DMS53 treated with DMSO at 0.1 percent for 48 hours (cell line): ENCODE measurements around the gene PPP1R16B.

Experiments
- DNase-seq: peaks from one replicate; lab custom pipeline; 2025; ENCODE audit not compliant: unreplicated experiment; lab: John Stamatoyannopoulos, UW

PPP1R16B gene

DNA sequence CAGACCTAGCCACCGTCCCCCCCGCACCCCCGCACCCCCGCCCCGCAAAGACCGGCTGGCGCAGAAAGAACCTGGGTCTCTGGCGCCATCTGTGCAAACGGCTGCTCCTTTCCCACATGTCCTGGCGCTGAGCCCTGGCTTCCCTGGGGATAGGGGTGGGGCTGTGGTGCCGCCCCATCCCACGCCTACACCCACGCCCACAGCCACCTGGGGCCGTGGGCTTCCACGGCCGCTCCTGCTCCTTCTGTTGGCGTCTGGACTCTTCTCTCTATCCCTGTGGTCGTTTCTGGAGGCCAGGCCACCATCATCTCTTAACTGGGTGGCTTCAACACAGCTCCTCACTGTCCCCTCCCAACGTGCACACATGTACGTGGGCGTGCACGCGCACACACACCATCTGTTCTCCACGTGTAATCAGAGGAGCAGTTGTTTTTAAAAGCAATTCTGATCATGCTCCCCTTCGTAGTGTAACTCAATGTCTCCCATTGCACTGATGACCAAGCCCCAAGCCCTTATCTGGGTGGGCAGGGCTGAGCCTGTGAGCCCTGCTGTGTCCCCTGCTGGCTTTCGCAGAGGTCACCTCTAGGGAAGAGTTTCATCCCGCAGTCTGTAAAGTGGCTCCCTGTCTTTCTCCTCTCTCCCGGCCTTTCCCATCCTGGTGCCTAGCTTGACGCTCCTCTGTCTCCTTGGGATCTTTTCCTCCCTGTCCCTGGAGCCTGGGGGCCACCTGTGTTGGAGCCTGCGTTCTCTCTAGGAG lies 88.8 kb downstream of the PPP1R16B start:
- no peak for DNase-seq

DNA sequence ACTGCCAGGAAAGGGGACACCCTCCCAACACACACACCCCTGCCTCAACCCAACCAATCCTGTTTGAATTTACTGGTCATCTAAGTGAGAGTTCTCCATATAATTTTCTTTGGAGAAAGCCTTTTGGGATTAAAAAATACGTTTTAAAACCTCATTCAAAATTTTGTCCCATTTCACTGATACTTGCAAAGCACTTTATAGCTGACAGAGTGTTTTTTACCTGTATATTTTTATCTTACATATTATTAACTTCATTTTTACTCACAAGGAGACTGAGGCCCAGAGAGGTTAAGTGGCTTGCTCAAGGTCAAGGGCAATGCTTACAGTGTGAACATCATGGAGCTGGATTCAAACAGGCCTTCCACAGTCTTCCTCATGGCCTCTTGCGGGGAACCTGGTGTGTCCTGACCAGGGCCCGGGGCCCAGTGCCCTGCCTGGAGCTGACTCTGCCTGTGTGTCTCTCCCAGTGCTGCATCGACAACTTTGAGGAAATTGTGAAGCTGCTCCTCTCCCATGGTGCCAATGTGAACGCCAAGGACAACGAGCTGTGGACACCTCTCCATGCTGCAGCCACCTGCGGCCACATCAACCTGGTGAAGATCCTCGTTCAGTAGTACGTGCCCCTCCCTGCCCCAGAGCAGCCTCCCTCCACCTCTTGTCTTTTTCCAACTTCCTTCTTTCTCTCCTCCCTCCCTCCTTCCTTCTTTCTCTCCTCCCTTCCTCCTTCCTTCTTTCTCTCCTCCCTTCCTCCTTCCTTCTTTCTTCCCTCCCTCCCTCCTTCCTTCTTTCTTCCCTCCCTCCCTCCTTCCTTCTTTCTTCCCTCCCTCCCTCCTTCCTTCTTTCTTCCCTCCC lies 89.8 kb downstream of the PPP1R16B start:
- no peak for DNase-seq

DNA sequence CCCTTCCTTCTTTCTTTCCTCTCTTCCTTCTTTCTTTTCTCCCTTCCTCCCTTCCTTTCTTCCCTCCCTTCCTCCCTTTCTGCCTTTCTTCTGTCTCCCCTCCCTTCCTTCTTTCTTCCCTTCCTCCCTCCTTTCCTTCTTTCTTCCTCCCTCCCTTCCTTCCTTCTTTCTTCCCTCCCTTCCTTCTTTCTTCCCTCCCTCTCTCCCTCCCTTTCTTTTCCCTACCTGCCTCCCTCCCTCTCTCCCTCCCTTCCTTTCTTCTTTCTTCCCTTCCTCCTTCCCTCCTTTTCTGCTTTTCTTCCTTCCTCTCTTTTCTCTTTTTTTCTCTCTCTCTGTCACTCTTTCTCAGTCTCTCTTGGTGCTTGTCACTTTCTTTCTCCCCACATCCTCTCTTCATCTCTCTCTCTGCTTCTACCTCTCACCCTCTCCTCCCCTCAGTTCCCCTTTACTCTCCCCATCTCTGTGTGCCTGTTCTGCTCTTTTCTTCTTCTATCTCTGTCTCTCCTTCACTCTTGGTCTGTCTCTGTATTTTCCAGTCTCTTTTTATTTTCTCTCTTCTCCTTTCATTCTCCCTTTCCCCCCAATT lies 90.6 kb downstream of the PPP1R16B start:
- no peak for DNase-seq

DNA sequence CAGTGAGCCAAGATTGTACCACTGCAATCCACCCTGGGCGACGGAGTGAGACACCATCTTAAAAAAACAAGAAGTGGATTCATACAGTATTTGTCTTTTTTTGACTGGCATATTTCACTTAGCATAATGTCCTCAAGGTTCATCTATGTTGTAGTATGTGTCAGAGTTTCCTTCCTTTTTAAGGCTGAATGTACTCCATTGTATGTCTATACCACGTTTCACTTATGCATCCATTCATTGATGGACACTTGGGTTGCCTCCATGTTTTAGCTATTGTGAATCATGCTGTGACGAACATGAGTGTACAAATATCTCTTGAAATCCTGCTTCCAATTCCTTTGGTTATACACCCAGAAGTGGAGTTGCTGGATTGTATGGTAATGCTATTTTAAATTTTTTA lies 91.8 kb downstream of the PPP1R16B start:
- DNase-seq = no peak

DNA sequence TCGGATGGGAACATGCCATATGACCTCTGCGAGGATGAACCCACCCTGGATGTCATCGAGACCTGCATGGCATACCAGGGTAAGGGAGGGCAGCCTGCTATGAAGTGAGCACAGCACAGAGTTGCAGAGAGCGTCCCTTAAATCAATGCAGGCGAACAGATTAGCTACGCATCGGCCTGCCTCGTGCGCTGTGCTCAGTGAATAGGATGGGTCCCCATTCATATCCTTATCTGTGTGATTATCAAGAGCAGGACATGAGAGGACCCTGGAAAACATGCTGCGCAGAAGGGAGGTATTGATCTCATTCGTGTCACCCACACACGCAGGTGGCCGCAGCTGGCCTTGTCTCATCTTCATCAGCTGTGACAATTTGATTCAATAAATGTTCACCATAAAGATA lies 95.1 kb downstream of the PPP1R16B start:
- no peak for DNase-seq

DNA sequence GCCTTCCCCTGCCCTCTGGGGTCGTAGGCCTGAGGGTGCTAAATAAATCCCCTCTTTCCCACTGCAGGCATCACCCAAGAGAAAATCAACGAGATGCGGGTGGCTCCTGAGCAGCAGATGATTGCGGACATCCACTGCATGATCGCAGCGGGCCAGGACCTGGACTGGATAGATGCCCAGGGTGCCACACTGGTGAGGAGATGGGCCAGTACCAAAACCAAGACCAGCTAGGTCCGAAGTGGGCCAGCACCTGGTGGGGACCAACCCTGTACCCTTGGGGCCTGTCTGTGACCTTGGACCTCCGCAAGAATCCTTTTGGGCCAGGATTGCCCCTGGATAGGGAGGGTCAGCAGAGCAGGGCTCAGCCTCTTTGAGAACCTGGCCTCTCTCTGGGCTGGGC lies 97.1 kb downstream of the PPP1R16B start:
- DNase-seq = no peak

DNA sequence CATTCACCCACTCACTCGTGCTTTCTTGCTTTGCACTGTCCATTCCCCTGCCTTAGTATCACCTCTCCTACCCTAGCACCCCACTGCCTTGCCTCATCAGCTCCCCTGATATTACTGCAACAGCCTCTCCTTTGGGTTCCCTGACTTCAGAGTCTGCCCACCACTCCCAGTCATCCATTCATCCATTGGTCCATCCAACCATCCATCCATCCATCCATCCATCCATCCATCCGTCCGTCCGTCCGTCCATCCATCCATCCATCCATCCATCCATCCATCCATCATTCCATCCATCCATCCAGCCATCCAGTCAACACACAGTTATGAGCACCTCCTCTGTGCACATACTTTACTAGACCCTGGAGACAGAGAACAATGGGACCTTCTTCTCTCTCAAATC lies 97.8 kb downstream of the PPP1R16B start:
- no peak for DNase-seq

DNA sequence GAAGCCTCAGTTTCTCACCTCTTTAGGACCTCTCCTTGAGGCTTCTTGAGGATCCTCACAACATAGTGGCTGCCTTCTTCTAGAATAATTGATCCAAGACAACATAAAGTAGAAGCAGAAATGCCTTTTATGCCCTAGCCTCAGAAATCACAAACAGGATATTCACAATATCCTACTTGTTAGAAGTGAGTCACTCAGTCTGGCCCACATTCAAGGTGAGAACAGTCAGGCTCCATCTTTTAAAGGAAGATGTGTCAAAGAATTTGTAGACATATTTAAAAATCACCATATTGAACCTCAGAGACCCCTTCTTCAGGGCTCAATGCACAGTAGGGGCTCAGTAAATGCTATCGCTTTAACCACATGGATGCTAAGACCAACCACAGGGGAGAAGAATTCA lies 99.9 kb downstream of the PPP1R16B start:
- no peak for DNase-seq

DNA sequence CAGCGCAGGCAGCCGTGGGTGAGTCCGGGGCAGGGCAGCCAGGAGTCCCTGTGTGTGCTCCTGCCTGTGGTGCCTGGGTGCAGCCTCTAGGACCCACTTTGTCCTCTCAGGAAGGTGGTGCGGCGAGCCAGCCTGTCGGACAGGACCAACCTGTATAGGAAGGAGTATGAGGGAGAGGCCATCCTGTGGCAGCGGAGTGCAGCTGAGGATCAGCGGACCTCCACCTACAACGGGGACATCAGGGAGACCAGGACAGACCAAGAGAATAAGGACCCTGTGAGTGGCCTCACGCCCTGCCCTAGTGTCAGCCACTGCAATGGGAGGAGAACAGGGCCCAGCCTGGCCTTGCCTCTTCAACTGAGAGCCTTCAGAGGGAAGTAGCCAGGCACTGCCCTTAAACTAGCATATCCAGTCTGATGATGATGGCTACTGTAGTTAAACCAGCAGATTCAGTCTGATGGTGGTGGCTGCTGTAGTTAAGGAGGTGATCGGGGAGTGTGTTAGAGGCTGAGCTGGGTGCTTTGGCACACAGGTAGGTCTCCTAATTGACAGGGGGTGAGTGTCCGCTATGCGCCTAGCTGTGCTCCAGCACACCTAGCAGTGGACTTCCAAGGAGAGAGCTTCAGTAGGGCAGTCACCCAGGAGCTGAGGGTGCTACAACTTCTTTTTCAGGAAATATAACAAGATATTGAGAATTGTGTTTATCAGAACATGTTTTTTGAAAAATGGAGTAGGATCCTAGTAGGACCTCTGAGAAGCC lies 102.6 kb downstream of the PPP1R16B start:
- DNase-seq = no peak

DNA sequence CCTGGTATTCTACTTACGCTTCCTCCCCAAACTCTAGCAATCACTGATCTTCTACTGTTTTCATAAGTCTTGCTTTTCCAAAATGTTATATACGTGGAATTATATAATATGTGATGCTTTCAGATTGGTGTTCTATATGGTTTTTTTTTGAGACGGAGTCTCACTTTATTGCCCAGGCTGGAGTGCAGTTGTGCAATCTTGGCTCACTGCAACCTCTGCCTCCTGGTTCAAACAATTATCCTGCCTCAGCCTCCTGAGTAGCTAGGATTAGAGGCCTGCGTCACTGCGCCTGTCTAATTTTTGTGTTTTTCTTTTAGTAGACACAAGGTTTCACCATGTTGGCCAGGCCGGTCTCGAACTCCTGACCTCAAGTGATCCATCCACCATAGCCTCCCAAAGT lies 109.9 kb downstream of the PPP1R16B start:
- DNase-seq = no peak

DNA sequence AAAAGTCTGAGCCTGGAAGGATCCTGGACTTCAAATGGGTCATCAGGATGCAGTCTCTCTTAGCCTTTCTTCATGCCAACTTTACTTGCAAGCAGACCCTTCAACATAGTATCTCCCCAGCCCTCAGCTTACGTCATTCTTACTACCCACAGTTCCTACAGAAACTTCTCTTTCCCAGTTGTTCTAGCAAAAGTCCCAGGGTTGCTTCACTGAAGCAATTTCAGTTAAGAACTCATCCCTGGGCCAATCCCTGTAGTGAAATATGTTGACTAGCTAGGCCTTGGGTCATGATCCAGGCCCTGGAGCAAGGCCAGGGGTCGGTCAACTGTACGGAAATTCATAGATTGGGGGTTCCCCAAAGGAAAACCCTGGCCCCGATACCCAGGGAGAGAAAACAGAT lies 112.2 kb downstream of the PPP1R16B start:
- no peak for DNase-seq

DNA sequence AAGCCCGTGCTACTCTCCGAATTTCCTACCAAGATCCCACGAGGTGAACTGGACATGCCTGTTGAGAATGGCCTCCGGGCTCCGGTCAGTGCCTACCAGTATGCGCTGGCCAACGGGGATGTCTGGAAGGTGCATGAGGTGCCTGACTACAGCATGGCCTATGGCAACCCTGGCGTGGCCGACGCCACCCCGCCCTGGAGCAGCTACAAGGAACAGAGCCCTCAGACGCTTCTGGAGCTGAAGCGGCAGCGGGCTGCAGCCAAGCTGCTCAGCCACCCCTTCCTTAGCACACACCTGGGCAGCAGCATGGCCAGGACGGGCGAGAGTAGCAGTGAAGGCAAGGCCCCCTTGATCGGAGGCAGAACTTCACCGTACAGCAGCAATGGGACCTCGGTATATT lies 112.7 kb downstream of the PPP1R16B start:
- no peak for DNase-seq

DNA sequence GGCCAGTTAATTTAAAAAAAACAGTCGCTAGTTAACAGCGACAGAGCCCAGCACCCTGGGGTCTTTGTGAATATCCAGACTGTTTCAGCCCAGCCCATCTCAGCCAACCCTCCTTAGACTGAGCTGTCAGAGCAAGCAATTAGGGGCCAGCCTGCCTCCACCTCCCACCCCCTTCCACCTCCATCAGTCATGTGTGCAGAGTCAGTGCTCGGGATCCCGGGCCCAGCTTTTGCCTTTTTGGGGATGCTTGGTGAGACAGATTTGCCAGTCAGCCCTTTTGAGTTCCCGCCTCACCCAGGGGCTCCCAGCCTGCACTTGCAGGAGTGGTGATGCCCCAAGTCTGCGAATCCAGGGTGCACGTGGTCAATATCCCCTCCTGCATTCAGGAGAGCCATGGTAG lies 114.2 kb downstream of the PPP1R16B start:
- no peak for DNase-seq

DNA sequence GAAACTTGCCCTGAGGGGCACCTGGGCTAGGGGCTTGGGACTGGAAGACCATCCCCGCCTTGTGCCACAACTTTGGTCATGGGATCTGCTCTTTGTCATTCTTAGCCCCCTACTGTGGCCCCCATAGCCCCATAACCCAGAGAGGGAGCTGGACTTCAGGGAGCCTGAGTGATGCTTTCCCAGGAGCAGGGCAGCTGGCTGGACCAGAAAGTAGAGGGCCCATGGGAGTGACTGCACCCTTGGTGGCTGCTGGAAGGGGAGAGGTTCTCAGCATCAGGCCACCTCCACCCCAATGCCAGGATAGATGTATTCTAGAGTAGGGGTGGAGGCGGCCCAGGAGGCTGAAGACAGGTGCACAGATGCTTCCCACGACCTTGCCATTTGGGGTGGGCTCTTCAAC lies 114.9 kb downstream of the PPP1R16B start:
- no peak for DNase-seq

DNA sequence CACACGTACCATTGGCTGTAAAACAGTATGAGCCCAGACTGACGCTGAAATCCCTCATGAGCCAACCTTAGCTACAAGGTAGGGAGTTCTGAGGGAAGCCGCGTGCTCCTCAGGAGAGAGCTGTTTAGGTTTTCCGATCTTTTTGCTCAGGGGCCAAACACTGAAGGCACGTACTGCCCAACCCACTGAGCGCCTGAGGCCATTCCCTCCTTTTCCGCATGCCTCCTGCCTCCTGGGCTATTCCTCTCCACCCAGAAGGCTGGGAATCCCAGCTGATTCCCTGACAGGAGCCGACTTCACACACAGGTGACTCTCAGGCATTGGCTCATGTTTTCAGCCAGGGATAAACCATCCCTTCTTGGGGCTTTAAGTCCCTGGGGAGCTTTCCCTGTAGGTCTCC lies 115.4 kb downstream of the PPP1R16B start:
- DNase-seq = no peak

DNA sequence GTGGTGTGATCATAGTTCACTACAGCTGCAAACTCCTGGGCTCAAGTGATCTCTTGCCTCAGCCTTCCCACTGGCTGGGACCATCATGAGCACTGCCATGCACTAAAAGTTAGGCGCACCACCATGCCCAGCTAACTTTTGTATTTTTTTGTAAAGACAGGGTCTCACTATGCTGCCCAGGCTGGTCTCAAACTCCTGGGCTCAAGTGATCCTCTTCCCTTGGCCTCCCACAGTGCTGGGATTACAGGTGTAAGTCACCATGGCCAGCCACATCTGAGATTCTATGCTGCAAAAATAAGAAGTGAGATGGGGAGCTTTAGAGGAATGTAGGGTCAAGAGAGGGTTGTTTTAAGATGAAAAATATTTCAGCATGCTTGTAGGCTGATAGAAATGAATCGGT lies 119.2 kb downstream of the PPP1R16B start:
- no peak for DNase-seq

DNA sequence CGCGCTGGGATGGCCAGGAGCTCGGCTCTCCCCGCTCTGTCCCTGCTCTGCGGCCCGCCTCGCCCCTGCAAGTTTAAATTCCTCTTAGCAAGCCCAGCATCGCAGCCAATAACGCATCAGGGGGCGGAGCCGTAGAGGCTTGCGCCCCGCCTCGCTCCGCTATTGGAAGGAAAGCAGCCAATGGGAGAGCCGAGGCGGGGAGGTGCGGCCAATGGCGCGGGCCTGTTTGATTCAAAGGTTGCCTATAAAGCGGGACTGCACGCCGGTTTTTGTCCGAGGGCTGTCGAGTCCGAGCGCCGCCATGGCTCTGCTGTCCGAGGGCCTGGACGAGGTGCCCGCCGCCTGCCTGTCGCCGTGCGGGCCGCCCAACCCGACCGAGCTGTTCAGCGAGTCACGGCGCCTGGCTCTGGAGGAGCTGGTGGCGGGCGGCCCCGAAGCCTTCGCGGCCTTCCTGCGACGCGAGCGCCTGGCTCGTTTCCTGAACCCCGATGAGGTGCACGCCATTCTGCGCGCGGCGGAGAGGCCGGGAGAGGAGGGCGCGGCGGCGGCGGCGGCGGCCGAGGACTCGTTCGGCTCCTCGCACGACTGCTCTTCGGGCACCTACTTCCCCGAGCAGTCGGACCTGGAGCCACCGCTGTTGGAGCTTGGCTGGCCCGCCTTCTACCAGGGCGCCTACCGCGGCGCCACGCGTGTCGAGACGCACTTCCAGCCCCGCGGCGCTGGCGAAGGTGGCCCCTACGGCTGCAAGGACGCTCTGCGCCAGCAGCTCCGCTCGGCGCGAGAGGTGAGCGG lies 120.8 kb downstream of the PPP1R16B start, which contains the start of gene FAM83D:
Gene FAM83D, plus strand, starts transcription at position 276 of the 792 bp plus-strand sequence. Its CDS starts 26 bp downstream, at position 302.
- DNase-seq = peak; percentile 97

DNA sequence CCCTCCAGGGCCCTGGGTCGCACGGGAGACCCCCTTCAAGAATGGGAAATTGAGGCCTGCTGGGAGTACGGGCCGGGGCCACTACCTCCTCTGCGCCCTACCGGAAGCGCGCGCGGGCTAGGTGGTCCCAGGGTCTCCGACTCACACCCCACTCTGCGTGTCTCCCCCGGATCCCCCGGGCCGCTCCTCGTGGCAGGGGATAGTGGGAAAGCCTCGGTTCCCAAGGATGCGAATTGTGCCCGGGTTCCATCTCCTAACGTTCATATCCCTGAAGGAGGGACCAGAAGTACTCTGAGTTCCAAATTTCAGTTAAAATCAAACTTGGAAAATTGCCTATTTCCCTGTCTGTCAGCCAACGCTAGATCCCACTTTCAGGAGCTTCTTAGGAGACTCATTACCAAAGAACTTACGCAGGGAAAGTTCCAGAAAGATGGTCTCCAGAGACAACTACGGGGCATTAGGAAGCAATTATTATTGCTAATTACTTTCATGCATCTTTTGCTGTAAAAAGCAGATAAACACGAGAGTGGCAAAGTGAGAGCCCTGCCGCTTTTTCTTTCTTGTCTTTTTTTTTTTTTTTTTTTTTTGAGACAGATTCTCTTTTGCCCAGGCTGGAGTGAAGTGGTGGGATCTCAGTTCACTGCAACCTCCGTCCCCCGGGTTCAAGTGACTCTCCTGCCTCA lies 121.6 kb downstream of the PPP1R16B start:
- DNase-seq = no peak

DNA sequence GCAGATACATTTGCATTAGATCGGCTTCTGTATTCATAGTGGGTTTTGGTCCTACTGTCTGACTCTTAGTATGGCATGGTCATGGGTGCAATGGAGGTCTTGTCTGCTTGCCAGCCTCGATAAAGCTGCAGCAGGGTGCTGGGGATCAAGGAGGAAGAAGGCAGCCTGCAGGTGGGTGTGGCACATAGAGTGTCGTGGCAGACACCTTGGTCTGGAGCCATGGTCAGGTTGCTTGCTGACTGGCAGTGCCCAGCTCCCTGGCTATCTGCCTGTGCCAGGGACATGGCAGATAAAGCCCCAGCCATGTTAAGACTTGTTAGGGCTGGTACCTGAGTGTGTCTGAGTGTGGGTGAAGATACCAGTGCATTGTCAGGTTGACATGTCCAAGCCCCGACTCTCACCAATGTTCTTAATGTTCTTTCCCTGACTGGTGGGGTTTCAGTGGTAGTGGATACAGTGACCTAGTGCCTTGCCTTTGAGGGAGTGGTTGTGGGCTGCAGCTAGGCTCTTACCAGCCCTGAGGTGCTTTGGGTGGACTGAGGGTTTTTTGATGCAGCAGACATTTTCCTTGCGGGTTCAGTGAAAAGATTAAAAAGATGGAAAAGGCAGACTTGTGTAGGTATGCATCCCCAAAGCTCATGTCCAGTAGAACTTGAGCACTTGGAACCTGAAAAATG lies 122.5 kb downstream of the PPP1R16B start:
- DNase-seq = no peak
